GM12878 (cell line): ENCODE data around the gene SHMT2. TPM values are rescaled to one million over a fixed set of nuclear protein-coding genes. Genes with fewer than 3 reads are reported as not detected.

ENCODE experiments used
- ATAC-seq: fragments of 200-7000 bp; cut with Tn5 transposase; 3 replicates; pipeline ENCODE4 v1.9.1; 2020; ENCODE audit warnings: mild to moderate bottlenecking, moderate library complexity
- BruUV-seq: library from RNA; stranded (reverse); fragments of 400-500 nt; replicated peaks from 2 replicates; lab custom pipeline; 2021; lab: Mats Ljungman, UMichigan
- CTCF ChIA-PET: fragments of 300-600 bp; sonication (Branson Sonifier 250); formaldehyde crosslinking; extraction: SDS; loops from one replicate; lab custom pipeline; 2021; ENCODE audit warnings: inconsistent platforms; lab: Yijun Ruan, JAX
- POLR2A ChIA-PET: fragments of 350-600 bp; formaldehyde crosslinking; extraction: SDS; loops from one replicate; lab custom pipeline; 2021; ENCODE audit warnings: inconsistent platforms; lab: Charles Lee
- RAD21 ChIA-PET: fragments of 300-600 bp; sonication (Branson Sonifier 250); formaldehyde crosslinking; loops from one replicate; lab custom pipeline; 2023; ENCODE audit warnings: antibody characterized with exemption; ENCODE audit not compliant: unreplicated experiment; lab: Charles Lee
- SMC1A ChIA-PET: fragments of 300-600 bp; sonication (Branson Sonifier 250); formaldehyde crosslinking; loops from one replicate; lab custom pipeline; 2023; ENCODE audit not compliant: unreplicated experiment, uncharacterized antibody; lab: Charles Lee
- DNase-seq: peaks from one replicate; pipeline ENCODE4 v3.0.0-alpha.2; 2011; ENCODE audit warnings: low read depth, low spot score
- FAIRE-seq: peaks from 3 replicates; lab custom pipeline; 2011; peaks lifted over from hg19 to GRCh38; lab: Jason Lieb, UNC
- H2AFZ ChIP-seq: 2 replicates; pipeline ENCODE4 v1.6.0; 2011; ENCODE audit warnings: low read depth, low read length, control low read depth; ENCODE audit not compliant: control insufficient read depth
- H3K27ac ChIP-seq: 2 replicates; pipeline ENCODE4 v1.5.1; 2011; ENCODE audit warnings: control low read depth; ENCODE audit not compliant: control insufficient read depth, insufficient read depth
- H3K27me3 ChIP-seq, 2 experiments: replicated peaks in 1 of 2; 2 replicates each; pipeline versions ENCODE4 v1.6.0 to v1.6.1; 2011; ENCODE audit warnings: low read length in 1 of 2; ENCODE audit not compliant: control insufficient read depth in 2 of 2, insufficient read depth in 2 of 2
- H3K36me3 ChIP-seq, 2 experiments: 2 replicates each; pipeline ENCODE4 v1.5.1; 2011; ENCODE audit warnings: low read length in 1 of 2; ENCODE audit not compliant: control insufficient read depth in 2 of 2, insufficient read depth in 2 of 2
- H3K4me1 ChIP-seq: 2 replicates; pipeline ENCODE4 v1.6.1; 2011; ENCODE audit warnings: mild to moderate bottlenecking, low read length, moderate library complexity, mixed read lengths; ENCODE audit not compliant: control insufficient read depth, insufficient read depth
- H3K4me2 ChIP-seq: 2 replicates; pipeline ENCODE4 v1.6.0; 2011; ENCODE audit warnings: control low read depth; ENCODE audit not compliant: control insufficient read depth, insufficient read depth
- H3K4me3 ChIP-seq: fragments of 200-600 bp; sonication (generic); 2 replicates; pipeline ENCODE4 v1.5.1; 2016
- H3K79me2 ChIP-seq: 2 replicates; pipeline ENCODE4 v1.6.0; 2011; ENCODE audit warnings: low read length; ENCODE audit not compliant: control insufficient read depth, insufficient read depth
- H3K9ac ChIP-seq: 2 replicates; pipeline ENCODE4 v1.8.0; 2011; ENCODE audit warnings: low read length, control low read depth, mixed read lengths; ENCODE audit not compliant: control insufficient read depth, insufficient read depth
- H3K9me3 ChIP-seq: replicated peaks from 3 replicates; pipeline ENCODE4 v1.5.1; 2011; ENCODE audit warnings: mild to moderate bottlenecking, low read length; ENCODE audit not compliant: control insufficient read depth, insufficient read depth
- H4K20me1 ChIP-seq: 2 replicates; pipeline ENCODE4 v1.6.0; 2011; ENCODE audit not compliant: control insufficient read depth, insufficient read depth
- ATF7 ChIP-seq: fragments of 450-650 bp; IDR thresholded peaks from 2 replicates; pipeline ENCODE4 v1.6.1; 2016; ENCODE audit warnings: low read depth, mild to moderate bottlenecking
- BCL11A ChIP-seq: IDR thresholded peaks from 2 replicates; pipeline ENCODE4 v1.6.1; 2011; ENCODE audit warnings: low read depth, low read length
- BHLHE40 ChIP-seq, 2 experiments: fragments of 450-650 bp in 1 of 2; IDR thresholded peaks; 2 replicates each; pipeline ENCODE4 v1.6.1; 2011 to 2017; ENCODE audit warnings: low read depth in 2 of 2, borderline replicate concordance in 1 of 2, improper control_type of control experiment in 1 of 2, low read length in 1 of 2, mild to moderate bottlenecking in 1 of 2
- CEBPB ChIP-seq, 2 experiments: fragments of 150-350 bp in 1 of 2; IDR thresholded peaks; 2 replicates each; pipeline ENCODE4 v1.6.1; 2012 to 2014; ENCODE audit warnings: low read depth in 2 of 2, low read length in 2 of 2, borderline replicate concordance in 1 of 2, inconsistent platforms in 1 of 2
- CHD2 ChIP-seq: IDR thresholded peaks from 2 replicates; pipeline ENCODE4 v1.6.1; 2011; ENCODE audit warnings: low read depth, low read length, improper control_type of control experiment, borderline replicate concordance
- CHD4 ChIP-seq: fragments of 200-600 bp; sonication (generic); IDR thresholded peaks from 2 replicates; pipeline ENCODE4 v1.6.1; 2016; ENCODE audit warnings: mild to moderate bottlenecking
- CTCF ChIP-seq, 3 experiments: IDR thresholded peaks in 2 of 3; conservative IDR thresholded peaks in 1 of 3; 2 replicates each; pipeline ENCODE4 v1.5.1; 2011; ENCODE audit warnings: low read depth in 3 of 3, low read length in 3 of 3, mild to moderate bottlenecking in 3 of 3, control low read depth in 2 of 3, moderate library complexity in 2 of 3, inconsistent platforms in 1 of 3, mixed read lengths in 1 of 3; ENCODE audit not compliant: control insufficient read depth in 2 of 3, insufficient read depth in 1 of 3; ENCODE audit errors: extremely low read depth in 1 of 3
- EGR1 ChIP-seq, 2 experiments: IDR thresholded peaks; 1 replicate in 1 of 2; 2 replicates in 1 of 2; pipeline ENCODE4 v1.6.1; 2011 to 2012; ENCODE audit warnings: low read depth in 2 of 2, low read length in 2 of 2, borderline replicate concordance in 1 of 2, mild to moderate bottlenecking in 1 of 2, moderate library complexity in 1 of 2
- HDGF ChIP-seq: fragments of 450-650 bp; IDR thresholded peaks from 2 replicates; pipeline ENCODE4 v1.6.1; 2016; ENCODE audit warnings: antibody characterized with exemption
- IKZF1 ChIP-seq: fragments of 450-650 bp; conservative IDR thresholded peaks from 2 replicates; pipeline ENCODE4 v1.6.1; 2017; ENCODE audit warnings: antibody characterized with exemption, mild to moderate bottlenecking
- KAT2A ChIP-seq: conservative IDR thresholded peaks from 2 replicates; pipeline ENCODE4 v1.6.1; 2011; ENCODE audit warnings: low read depth, low read length; ENCODE audit not compliant: control insufficient read depth
- PBX3 ChIP-seq: IDR thresholded peaks from 2 replicates; pipeline ENCODE4 v1.6.1; 2011; ENCODE audit warnings: mild to moderate bottlenecking, low read depth, low read length, moderate library complexity; ENCODE audit not compliant: insufficient replicate concordance
- PKNOX1 ChIP-seq: fragments of 450-650 bp; IDR thresholded peaks from 2 replicates; pipeline ENCODE4 v1.6.1; 2016; ENCODE audit warnings: mild to moderate bottlenecking
- RFX5 ChIP-seq: IDR thresholded peaks from 2 replicates; pipeline ENCODE4 v1.6.1; 2011; ENCODE audit warnings: low read depth, low read length, improper control_type of control experiment
- SIN3A ChIP-seq: IDR thresholded peaks from 2 replicates; pipeline ENCODE4 v1.6.1; 2012; ENCODE audit warnings: low read depth, low read length, improper control_type of control experiment
- SMAD1 ChIP-seq: fragments of 450-650 bp; IDR thresholded peaks from 2 replicates; pipeline ENCODE4 v1.6.1; 2018; ENCODE audit warnings: mild to moderate bottlenecking, low read depth; ENCODE audit not compliant: partially characterized antibody
- SMC3 ChIP-seq: IDR thresholded peaks from 2 replicates; pipeline ENCODE4 v1.6.1; 2011; ENCODE audit warnings: low read length, improper control_type of control experiment, borderline replicate concordance
- SUZ12 ChIP-seq: fragments of 200-600 bp; sonication (generic); IDR thresholded peaks from one replicate; pipeline ENCODE4 v1.6.1; 2018; ENCODE audit warnings: antibody characterized with exemption, mild to moderate bottlenecking; ENCODE audit not compliant: unreplicated experiment
- ZNF24 ChIP-seq: fragments of 450-650 bp; IDR thresholded peaks from 2 replicates; pipeline ENCODE4 v1.6.1; 2017; ENCODE audit warnings: antibody characterized with exemption, mild to moderate bottlenecking
- WGBS: methylation state at CpG from one replicate; pipeline ENCODE4 v1.1.6; 2016; ENCODE audit warnings: low lambda C conversion rate; ENCODE audit not compliant: insufficient replicate concordance, insufficient coverage; ENCODE audit errors: missing lambda C conversion rate; 5-methylcytosine and 5-hydroxymethylcytosine counted together
- in situ Hi-C: fragments of 300-500 bp; cut with MboI; formaldehyde crosslinking; loops from 9 replicates; pipeline ENCODE4 v1.14.3; 2018; ENCODE audit warnings: mixed read lengths
- intact Hi-C: fragments of 100-400 bp; cut with micrococcal nuclease; formaldehyde crosslinking; loops from one replicate; pipeline ENCODE4 v1.14.2; 2022; ENCODE audit not compliant: unreplicated experiment
- polyA plus RNA-seq, 11 experiments: library from polyadenylated mRNA; depleted of rRNA in 4 of 11; unstranded in 6 of 11; stranded (reverse) in 5 of 11; fragments of >200 nt; fragmentation: Nextera tagmentation in 4 of 11; fragmentation: Illumina TruSeq in 1 of 11; extraction: Ambion mirVana in 4 of 11; extraction: Trizol in 1 of 11; gene quantifications; 1 replicate in 1 of 11; 2 replicates in 10 of 11; pipeline versions ENCODE4 v1.2.1 to v1.2.3, GENCODE V29; 2011 to 2016; ENCODE audit warnings: inconsistent platforms in 2 of 11, missing spikeins in 2 of 11, low read depth in 1 of 11
- total RNA-seq, 4 experiments: library from RNA; depleted of rRNA in 3 of 4; stranded (reverse); fragments of >200 nt in 3 of 4; fragmentation: Illumina TruSeq in 1 of 4; extraction: Trizol in 1 of 4; gene quantifications; 2 replicates each; pipeline versions ENCODE4 v1.2.1 to v1.2.3, GENCODE V29; 2013 to 2021

Gene SHMT2
- total and polyA plus RNA-seq, 10 of the 15 experiments (the other 5 are each of a cell fraction or from before 2014, with no cell fraction given), result 57.0 to 292 (median 186) TPM

GRCh38 chr12:57224973-57225679 is 4.4 kb upstream of the SHMT2 start:
- ATAC-seq (peak; percentile 63), DNase-seq (no peak), FAIRE-seq (no peak)
- Histone ChIP-seq H2AFZ (no peak overlapping the region), H3K9me3 (no peaks in the 10 kb centered on the region), H3K4me1 (peaks cover 20% of the 10 kb centered on the region), H3K4me3 (no peak overlapping the region), H3K4me2 (no peak overlapping the region), H3K79me2 (peaks cover 7% of the 10 kb centered on the region), H3K36me3 (no peaks in the 10 kb centered on the region), H3K27ac (no peak overlapping the region), H3K27me3 (peaks cover 13 to 17% of the 10 kb centered on the region in 2 experiments; a peak in 3 of 4 replicates), H4K20me1 (no peaks in the 10 kb centered on the region), H3K9ac (no peak overlapping the region)
- 15% methylated on average over 39 of the region's 61 CpGs for WGBS
- POLR2A ChIA-PET, result no interaction called here
- TF ChIP-seq KAT2A (no peak), SIN3A (no peak), BHLHE40 (IDR thresholded peaks at IDR 0.05; ENCODE audit: borderline replicate concordance in 1 of 2, low read depth in 2 of 2, low read length in 1 of 2) (peak in 1 of 2 experiments; percentile 31; a peak in 1 of 4 replicates), IKZF1 (0 out of 2 replicates have a peak, but pooled peaks have one; percentile 16), HDGF (no peak), SUZ12 (peak; percentile 34), RFX5 (no peak), SMC3 (peak; percentile 17; the same call in 1 of the 2 replicates), EGR1 (IDR thresholded peaks at IDR 0.05; ENCODE audit: borderline replicate concordance in 1 of 2, low read depth in 2 of 2, low read length in 2 of 2) (0 out of 3 replicates have a peak, but pooled peaks of 1 of the 2 experiments have one; percentile 13), ZNF24 (no peak), PKNOX1 (peak; percentile 75), CTCF (IDR thresholded peaks at IDR 0.05 in 2 of 3, conservative IDR thresholded peaks at IDR 0.05 in 1 of 3; ENCODE audit: control insufficient read depth in 2 of 3, extremely low read depth in 1 of 3, insufficient read depth in 1 of 3, low read depth in 3 of 3, low read length in 3 of 3) (peak; percentile 45 to 47 (median 45); a peak in 5 of 6 replicates), BCL11A (no peak), SMAD1 (peak; percentile 68), PBX3 (peak; percentile 59), CHD4 (no peak), CHD2 (no peak), CEBPB (IDR thresholded peaks at IDR 0.05; ENCODE audit: borderline replicate concordance in 1 of 2, low read depth in 2 of 2, low read length in 2 of 2) (no peak), ATF7 (no peak)
- in situ Hi-C loops, result no loop called here
- no TSS peak for BruUV-seq
- RAD21 ChIA-PET, result interaction anchor here (1.1 kb wide), 1 partner anchor 15 kb away, joined by 4 read pairs; no protein-coding TSS in a partner anchor
- intact Hi-C loops, result no loop called here
- SMC1A ChIA-PET, result interaction anchor here (0.9 to 1.0 kb wide), 2 partner anchors 11 kb away, joined by 3 read pairs; no protein-coding TSS in a partner anchor
- CTCF ChIA-PET, result interaction anchor here (0.5 to 7.8 kb wide), 6 partner anchors 11 to 63 kb away, joined by 3 to 202 read pairs (median 10); partner anchors contain the start of gene STAC3
